Measurements from ENCODE around the gene GJA4. TPM values are rescaled to one million over a fixed set of nuclear protein-coding genes. Genes with fewer than 3 reads are reported as not detected.

GJA4 gene
- total RNA-seq, 1 experiment from 2014 or later = not detected

- Histone ChIP-seq H3K27me3 (replicated peaks; ENCODE audit: control insufficient read depth, insufficient read depth, low read length) (no peaks in the 10 kb centered on the region), H3K4me1 (peaks cover 3% of the 10 kb centered on the region; the same call in 1 of the 2 replicates), H3K4me3 (ENCODE audit: low read depth, low read length) (no peak overlapping the region), H3K9me3 (no peaks in the 10 kb centered on the region), H3K36me3 (ENCODE audit: control insufficient read depth, insufficient read depth, low read length) (no peaks in the 10 kb centered on the region)
- Mint-ChIP-seq H3K27me3 (ENCODE audit: insufficient read depth, unreplicated experiment) (no peaks in the 10 kb centered on the region), H3K9me3 (ENCODE audit: unreplicated experiment) (no peaks in the 10 kb centered on the region), H3K4me1 (ENCODE audit: low read depth, unreplicated experiment) (peaks cover 10% of the 10 kb centered on the region), H3K27ac (ENCODE audit: unreplicated experiment) (peak overlapping the region; percentile 59), H3K36me3 (ENCODE audit: insufficient read depth, unreplicated experiment) (no peaks in the 10 kb centered on the region), H3K4me3 (ENCODE audit: unreplicated experiment) (no peak overlapping the region)
- DNase-seq = no peak
- TF ChIP-seq CTCF (IDR thresholded peaks at IDR 0.05; ENCODE audit: insufficient read depth in 1 of 2, low read depth in 1 of 2, low read length in 1 of 2, severe bottlenecking in 1 of 2, unreplicated experiment in 1 of 2) = no peak
- POLR2A ChIA-PET = no interaction called here
- no TSS peak for BruUV-seq (replicated peaks)
- intact Hi-C loops (cut with micrococcal nuclease; ENCODE audit: unreplicated experiment) = no loop called here
- CTCF ChIA-PET = no interaction called here
These were observed 30.2 kb upstream of the GJA4 start for GRCh38 chr1:34762474-34763141.

- Mint-ChIP-seq H3K27ac (ENCODE audit: unreplicated experiment) (peak overlapping the region; percentile 59), H3K36me3 (ENCODE audit: insufficient read depth, unreplicated experiment) (no peaks in the 10 kb centered on the region), H3K4me3 (ENCODE audit: unreplicated experiment) (peak overlapping the region; percentile 52), H3K9me3 (ENCODE audit: unreplicated experiment) (no peaks in the 10 kb centered on the region), H3K4me1 (ENCODE audit: low read depth, unreplicated experiment) (peaks cover 10% of the 10 kb centered on the region), H3K27me3 (ENCODE audit: insufficient read depth, unreplicated experiment) (no peaks in the 10 kb centered on the region)
- no TSS peak for BruUV-seq (replicated peaks)
- Histone ChIP-seq H3K4me3 (ENCODE audit: low read depth, low read length) (no peak overlapping the region), H3K27me3 (replicated peaks; ENCODE audit: control insufficient read depth, insufficient read depth, low read length) (no peaks in the 10 kb centered on the region), H3K9me3 (no peaks in the 10 kb centered on the region), H3K36me3 (ENCODE audit: control insufficient read depth, insufficient read depth, low read length) (no peaks in the 10 kb centered on the region), H3K4me1 (peaks cover 3% of the 10 kb centered on the region; the same call in 1 of the 2 replicates)
- POLR2A ChIA-PET = no interaction called here
- DNase-seq = no peak
- CTCF ChIA-PET = no interaction called here
- TF ChIP-seq CTCF (IDR thresholded peaks at IDR 0.05; ENCODE audit: insufficient read depth in 1 of 2, low read depth in 1 of 2, low read length in 1 of 2, severe bottlenecking in 1 of 2, unreplicated experiment in 1 of 2) = no peak
- intact Hi-C loops (cut with micrococcal nuclease; ENCODE audit: unreplicated experiment) = no loop called here
These were observed 29.5 kb upstream of the GJA4 start for GRCh38 chr1:34763142-34763781.

- Histone ChIP-seq H3K36me3 (ENCODE audit: control insufficient read depth, insufficient read depth, low read length) (no peaks in the 10 kb centered on the region), H3K27me3 (replicated peaks; ENCODE audit: control insufficient read depth, insufficient read depth, low read length) (no peaks in the 10 kb centered on the region), H3K9me3 (no peaks in the 10 kb centered on the region), H3K4me1 (no peaks in the 10 kb centered on the region; the same call in 1 of the 2 replicates), H3K4me3 (ENCODE audit: low read depth, low read length) (no peak overlapping the region)
- no peak overlapping the region for H3K4me3 Mint-ChIP-seq (ENCODE audit: unreplicated experiment)
- no peaks in the 10 kb centered on the region for H3K27me3 Mint-ChIP-seq (ENCODE audit: insufficient read depth, unreplicated experiment)
- POLR2A ChIA-PET = no interaction called here
- no peaks in the 10 kb centered on the region for H3K4me1 Mint-ChIP-seq (ENCODE audit: low read depth, unreplicated experiment)
- BruUV-seq (replicated peaks) = no TSS peak
- no peak overlapping the region for H3K27ac Mint-ChIP-seq (ENCODE audit: unreplicated experiment)
- H3K36me3 Mint-ChIP-seq (ENCODE audit: insufficient read depth, unreplicated experiment) = no peaks in the 10 kb centered on the region
- CTCF ChIA-PET = no interaction called here
- no peak for TF ChIP-seq CTCF (IDR thresholded peaks at IDR 0.05; ENCODE audit: insufficient read depth in 1 of 2, low read depth in 1 of 2, low read length in 1 of 2, severe bottlenecking in 1 of 2, unreplicated experiment in 1 of 2)
- no peaks in the 10 kb centered on the region for H3K9me3 Mint-ChIP-seq (ENCODE audit: unreplicated experiment)
- no peak for DNase-seq
- intact Hi-C loops (cut with micrococcal nuclease; ENCODE audit: unreplicated experiment) = no loop called here
These were observed 23.9 kb upstream of the GJA4 start for GRCh38 chr1:34768856-34769255.

All from Caco-2 (cell line).